ENCODE results near the gene ZSCAN16.

ZSCAN16 gene

DNA sequence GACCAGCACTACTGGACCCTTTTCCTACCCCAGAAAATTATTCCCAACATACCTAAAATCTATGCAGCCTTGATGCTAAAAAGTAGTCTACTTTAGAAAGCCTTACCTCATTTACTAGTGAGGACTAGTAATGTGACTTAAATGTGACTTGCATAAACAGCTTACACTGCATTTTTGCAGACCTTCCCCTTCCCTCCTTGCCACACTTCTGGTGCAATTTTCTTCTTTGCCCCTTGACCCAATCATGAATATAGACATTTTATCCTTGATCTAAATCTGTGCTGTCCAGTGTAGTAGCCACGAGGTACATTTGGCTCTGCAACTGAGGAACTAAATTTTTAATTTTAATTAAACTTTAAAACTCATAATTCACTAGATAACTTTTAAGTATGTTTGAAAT, 10.3 kb downstream of the ZSCAN16 start:
- DNase-seq, result no peak

DNA sequence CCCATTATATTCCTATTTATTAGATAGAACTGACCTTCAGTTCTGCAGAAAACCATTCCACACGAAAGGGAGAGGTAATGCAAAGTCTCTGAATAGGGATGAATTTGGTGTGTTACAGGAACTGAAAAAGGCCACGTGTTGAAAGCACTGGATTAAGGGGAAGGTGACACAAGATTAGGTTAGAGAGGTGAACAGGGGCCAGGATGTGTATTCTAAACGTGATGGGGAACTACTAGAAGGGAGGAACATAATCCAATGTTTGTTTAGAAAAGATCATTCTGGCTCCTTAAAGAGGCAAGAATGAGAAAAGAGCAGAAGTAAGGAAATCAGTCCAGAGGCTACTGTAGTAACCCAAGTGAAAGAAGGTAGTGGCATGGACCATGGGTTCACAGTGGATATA, 11.0 kb downstream of the ZSCAN16 start:
- peak; percentile 3 for DNase-seq

GRCh38 chr6:28136585-28137504, 12.4 kb downstream of the ZSCAN16 start:
- peak; percentile 84 for DNase-seq

DNA sequence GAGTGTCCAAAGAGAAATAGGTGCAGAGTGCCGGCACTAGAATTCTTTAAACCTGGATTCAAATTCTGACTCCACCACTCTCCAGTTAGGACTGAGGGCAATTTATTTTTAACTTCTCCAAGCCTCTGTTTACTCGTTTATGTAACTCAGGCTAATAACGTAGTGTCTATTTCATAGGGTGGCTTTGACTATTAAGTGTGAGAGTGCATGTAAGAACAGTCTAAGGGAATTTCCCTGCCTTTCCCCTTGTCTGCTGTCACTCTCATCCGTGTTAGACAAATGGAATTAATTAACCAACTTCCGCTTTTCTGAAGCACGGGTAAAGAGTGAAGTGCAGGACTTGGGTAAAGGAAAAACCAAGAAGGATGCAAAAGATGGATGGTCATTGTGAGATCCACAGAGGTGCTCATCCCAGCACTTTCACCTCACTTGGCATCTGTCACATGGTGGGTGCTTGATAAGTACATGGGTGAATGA, 13.1 kb downstream of the ZSCAN16 start:
- DNase-seq, result no peak

DNA sequence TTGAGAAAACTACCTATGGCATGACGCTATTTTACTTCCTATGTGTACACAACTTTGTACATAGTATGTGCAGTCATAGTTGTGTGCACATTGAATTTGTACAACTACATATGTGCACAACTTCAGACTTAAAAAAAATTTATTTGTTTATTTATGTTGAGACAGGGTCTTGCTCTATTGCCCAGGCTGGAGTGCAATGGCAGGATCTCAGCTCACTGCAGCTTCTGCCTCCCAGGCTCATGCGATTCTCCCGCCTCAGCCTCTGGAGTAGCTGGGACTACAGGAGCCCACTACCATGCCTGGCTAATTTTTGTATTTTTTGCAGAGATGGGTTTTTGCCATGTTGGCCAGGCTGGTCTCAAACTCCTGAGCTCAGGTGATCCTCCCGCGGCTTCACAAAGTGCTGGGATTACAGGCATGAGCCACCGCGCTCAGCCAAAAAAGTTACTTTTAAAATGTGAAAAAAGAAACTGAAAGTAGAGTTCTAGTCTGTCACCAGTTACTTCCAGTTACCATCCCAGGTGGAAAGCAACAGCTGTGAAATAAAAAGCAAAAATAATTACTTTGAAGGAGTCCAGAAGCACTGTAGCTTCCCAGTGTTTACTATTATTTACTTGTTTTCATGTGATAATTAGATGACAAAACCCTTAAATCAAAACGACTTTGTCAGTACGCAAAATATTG, 15.6 kb downstream of the ZSCAN16 start:
- no peak for DNase-seq

- no peak for DNase-seq
Observed at GRCh38 chr6:28140616-28141015, 16.2 kb downstream of the ZSCAN16 start.

GRCh38 chr6:28141500-28142329, 17.3 kb downstream of the ZSCAN16 start, which contains the start of gene ZKSCAN8:
TSS of gene ZKSCAN8 (plus strand) at chr6:28141883. CDS start at chr6:28148408, 6,525 bp downstream.
- DNase-seq, result peak; percentile 86

DNA sequence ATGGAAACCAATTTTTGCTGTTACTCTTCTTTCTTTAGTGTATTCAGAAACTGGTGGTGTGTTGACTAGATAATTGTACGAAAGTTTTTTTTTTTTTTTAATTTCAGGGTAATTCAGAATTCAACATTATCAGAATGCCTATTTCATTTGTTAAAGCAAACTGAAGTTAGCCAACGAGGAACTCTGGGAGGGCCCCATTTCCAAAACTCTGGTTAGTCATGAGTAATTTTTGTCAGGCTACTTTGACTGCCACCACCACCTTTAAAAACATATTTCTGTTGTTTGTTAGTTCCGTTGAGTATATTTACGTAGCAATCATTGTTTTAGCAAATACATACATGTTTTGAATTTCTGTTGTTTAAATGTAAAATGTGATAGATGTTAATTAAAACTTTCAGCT, 18.0 kb downstream of the ZSCAN16 start:
- no peak for DNase-seq

- DNase-seq, result no peak
Observed at GRCh38 chr6:28145231-28145630, 20.8 kb downstream of the ZSCAN16 start.

DNA sequence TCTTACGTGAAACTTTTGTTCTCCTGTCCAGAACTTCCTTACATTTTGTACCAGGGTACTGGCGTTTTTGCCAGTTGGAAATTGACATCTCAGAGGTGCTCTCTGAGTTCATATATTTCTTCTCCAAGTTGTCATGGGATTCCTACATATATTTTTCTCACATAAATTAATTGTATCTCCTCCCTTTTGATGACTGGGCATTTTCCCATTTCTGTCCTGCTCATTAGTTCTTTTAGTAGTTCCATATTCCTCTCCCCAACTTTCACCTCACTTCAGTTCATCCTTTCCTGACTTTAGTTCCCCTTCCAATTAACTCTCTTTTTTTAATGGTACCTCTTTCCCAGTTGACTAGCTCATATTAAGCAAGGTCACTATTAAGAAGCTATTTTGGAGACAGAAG, 28.1 kb downstream of the ZSCAN16 start:
- no peak for DNase-seq

GRCh38 chr6:28153546-28153945, 29.1 kb downstream of the ZSCAN16 start:
- DNase-seq, result no peak

DNA sequence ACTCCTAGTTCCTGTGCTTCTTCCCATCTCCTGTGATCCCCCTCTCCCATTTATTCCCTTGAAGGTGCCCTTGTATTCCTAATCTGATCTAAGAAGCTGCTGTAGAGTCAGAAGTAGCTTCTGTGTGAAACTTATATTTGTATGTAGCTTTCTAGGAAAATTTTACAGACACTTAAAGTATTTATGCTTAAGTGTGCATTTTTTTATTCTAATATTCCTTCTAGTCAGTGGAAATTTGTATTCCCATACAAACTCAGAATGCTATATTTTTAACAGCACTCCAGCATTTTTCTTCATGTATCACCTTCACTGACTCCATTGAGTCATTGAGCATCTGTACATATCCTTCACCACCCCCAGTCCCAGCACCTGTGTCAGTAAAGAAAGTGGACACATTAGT, 29.9 kb downstream of the ZSCAN16 start:
- DNase-seq, result no peak

GRCh38 chr6:28158318-28158717, 33.9 kb downstream of the ZSCAN16 start:
- DNase-seq, result no peak

DNA sequence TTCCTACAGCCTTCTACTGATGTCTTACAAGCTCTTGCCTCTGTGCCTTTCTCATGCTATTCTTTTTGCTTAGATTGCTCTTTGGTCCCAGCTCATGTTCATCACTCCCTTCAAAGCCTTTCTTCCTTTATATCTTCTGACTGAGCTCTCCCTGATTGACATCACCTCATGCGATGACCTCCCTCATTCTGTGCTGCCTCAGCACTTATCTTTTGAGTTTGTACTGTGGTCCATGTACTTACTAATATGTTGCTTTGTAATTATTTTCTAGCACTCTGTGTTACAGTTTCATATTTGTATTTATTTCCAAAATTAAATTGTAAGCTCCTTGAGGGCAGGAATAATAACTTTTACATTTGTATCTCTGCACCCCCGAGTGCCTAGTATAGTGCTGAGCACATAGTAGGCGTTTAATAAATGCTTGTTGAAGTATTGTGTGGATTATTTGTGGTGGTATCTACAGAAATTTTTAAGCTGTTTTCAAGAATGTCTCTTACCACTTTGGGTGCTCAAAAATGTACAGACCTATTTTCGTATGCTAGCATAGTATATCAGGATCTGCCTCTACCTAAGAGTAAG, 34.7 kb downstream of the ZSCAN16 start:
- DNase-seq, result no peak

GRCh38 chr6:28160233-28160632, 35.8 kb downstream of the ZSCAN16 start:
- DNase-seq, result no peak

GRCh38 chr6:28161410-28162079, 37.1 kb downstream of the ZSCAN16 start:
- DNase-seq, result peak; percentile 64

- no peak for DNase-seq
Observed at GRCh38 chr6:28165563-28165962, 41.2 kb downstream of the ZSCAN16 start.

GRCh38 chr6:28167068-28167467, 42.7 kb downstream of the ZSCAN16 start:
- no peak for DNase-seq

DNA sequence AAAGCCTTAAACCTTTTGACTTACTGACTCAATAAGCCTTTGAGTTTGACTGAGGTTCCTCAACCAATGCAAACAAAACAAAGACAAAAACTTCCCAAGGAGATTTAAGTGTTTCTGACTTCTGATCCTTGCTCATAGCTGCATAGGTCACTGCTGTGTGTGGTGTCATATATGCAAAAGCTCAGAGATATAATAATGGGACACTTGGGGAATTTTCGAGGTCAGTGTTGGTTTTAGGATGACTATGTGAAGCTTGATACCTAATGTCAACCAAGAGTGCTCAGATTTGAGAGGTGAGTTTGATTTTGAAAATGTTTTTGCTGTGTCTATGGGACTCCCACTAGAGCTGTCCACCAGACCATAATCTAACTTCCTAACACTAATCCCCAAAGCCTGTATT, 43.5 kb downstream of the ZSCAN16 start:
- no peak for DNase-seq

- DNase-seq, result no peak
Observed at GRCh38 chr6:28171271-28171670, 46.9 kb downstream of the ZSCAN16 start.

DNA sequence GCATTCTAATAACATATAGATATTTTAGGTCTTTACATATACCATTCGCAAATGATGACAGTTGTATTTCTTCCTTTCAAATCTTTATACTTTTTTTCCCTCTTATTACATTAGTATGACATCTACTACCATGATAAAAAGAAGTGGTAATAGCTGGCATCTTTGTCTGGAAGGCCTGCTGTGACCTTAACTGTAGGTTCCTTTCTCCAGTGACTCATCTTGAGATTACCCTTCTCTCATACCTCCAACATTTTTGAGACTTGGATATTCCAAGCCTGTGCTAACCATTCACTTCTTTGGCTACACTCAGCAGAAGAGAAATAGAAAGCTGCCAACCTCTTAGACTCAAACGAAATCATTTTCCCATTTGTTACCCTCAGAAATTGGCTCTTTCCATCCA, 47.6 kb downstream of the ZSCAN16 start:
- no peak for DNase-seq

GRCh38 chr6:28176373-28176772, 52.0 kb downstream of the ZSCAN16 start:
- DNase-seq, result no peak
